Prostate gland (tissue), 2 donors: ENCODE results near the gene CDK1. TPM values are rescaled to one million over a fixed set of nuclear protein-coding genes. Genes with fewer than 3 reads are reported as not detected.

Experiments
- DNase-seq: peaks from one replicate; pipeline ENCODE4 v3.0.0-alpha.2; 2019; ENCODE audit warnings: low spot score
- H3K27ac ChIP-seq, 2 donors: fragments of 200-600 bp; sonication (generic); 2 replicates each; pipeline ENCODE4 v1.5.1; 2017 to 2019
- H3K27me3 ChIP-seq: fragments of 200-600 bp; sonication (generic); replicated peaks from 2 replicates; pipeline ENCODE4 v1.5.1; 2019; ENCODE audit not compliant: insufficient read depth
- H3K36me3 ChIP-seq, 2 donors: fragments of 200-600 bp; sonication (generic); 1 replicate in 1 of 2; 2 replicates in 1 of 2; pipeline versions ENCODE4 v1.5.1 to v1.8.1; 2017 to 2019
- H3K4me1 ChIP-seq: fragments of 200-600 bp; sonication (generic); replicated peaks from 2 replicates; pipeline ENCODE4 v1.5.1; 2019
- H3K4me3 ChIP-seq, 2 donors: fragments of 200-600 bp; sonication (generic); 2 replicates each; pipeline ENCODE4 v1.5.1; 2017 to 2019
- H3K9me3 ChIP-seq: fragments of 200-600 bp; sonication (generic); 2 replicates; pipeline ENCODE4 v1.5.1; 2017
- CTCF ChIP-seq, 4 experiments: fragments of 200-600 bp in 2 of 4; fragments of 450-650 bp in 2 of 4; sonication (generic) in 2 of 4; IDR thresholded peaks; 1 replicate in 3 of 4; 2 replicates in 1 of 4; pipeline ENCODE4 v1.5.1; 2016 to 2019; ENCODE audit warnings: antibody characterized with exemption in 4 of 4, mild to moderate bottlenecking in 2 of 4, moderate library complexity in 2 of 4
- POLR2A ChIP-seq: fragments of 450-650 bp; IDR thresholded peaks from one replicate; pipeline ENCODE4 v1.6.1; 2016; ENCODE audit warnings: antibody characterized with exemption, mild to moderate bottlenecking
- POLR2AphosphoS5 ChIP-seq: sonication (generic); formaldehyde crosslinking; IDR thresholded peaks from one replicate; pipeline ENCODE4 v1.6.1; 2017; ENCODE audit warnings: antibody characterized with exemption
- WGBS: methylation state at CpG from one replicate; pipeline ENCODE4 v1.1.5; 2018; 5-methylcytosine and 5-hydroxymethylcytosine counted together
- intact Hi-C: fragments of 100-400 bp; cut with DNase I; formaldehyde crosslinking; loops from one replicate; pipeline ENCODE4 v1.14.2; 2022
- total RNA-seq, 2 donors: library from RNA; depleted of rRNA; stranded (reverse); fragments of >200 nt; gene quantifications; one replicate each; pipeline ENCODE4 v1.1.0, GENCODE V29; 2016

The CDK1 gene
- total RNA-seq, 2 donors from 2014 or later, result 5.3 to 5.7 TPM

- intact Hi-C loops, result no loop called here
- Histone ChIP-seq H3K27ac (no peak overlapping the region), H3K9me3 (no peaks in the 10 kb centered on the region), H3K4me3 (no peak overlapping the region), H3K36me3 (no peaks in the 10 kb centered on the region), H3K27me3 (no peaks in the 10 kb centered on the region), H3K4me1 (no peaks in the 10 kb centered on the region)
- TF ChIP-seq POLR2A, result no peak
- no peak for TF ChIP-seq CTCF (IDR thresholded peaks at IDR 0.05)
- TF ChIP-seq POLR2AphosphoS5, result no peak
- DNase-seq, result no peak
These were observed 38.7 kb upstream of the CDK1 start for GRCh38 chr10:60739558-60739957.

- DNase-seq, result no peak
- H3K4me3 ChIP-seq, result no peak overlapping the region
- no peak for TF ChIP-seq CTCF (IDR thresholded peaks at IDR 0.05)
- no peak for TF ChIP-seq POLR2A
- no peak for TF ChIP-seq POLR2AphosphoS5
- no peaks in the 10 kb centered on the region for H3K27me3 ChIP-seq
- H3K27ac ChIP-seq, result no peak overlapping the region
- intact Hi-C loops, result no loop called here
- no peaks in the 10 kb centered on the region for H3K4me1 ChIP-seq
- H3K9me3 ChIP-seq, result no peaks in the 10 kb centered on the region
- WGBS, result 95% methylated on average over 3 of the region's 3 CpGs
- H3K36me3 ChIP-seq, result no peaks in the 10 kb centered on the region
These were observed 35.8 kb upstream of the CDK1 start for GRCh38 chr10:60742512-60742911.

GRCh38 chr10:60747817-60748469, 30.3 kb upstream of the CDK1 start:
- Histone ChIP-seq H3K4me1 (no peaks in the 10 kb centered on the region), H3K9me3 (no peaks in the 10 kb centered on the region), H3K4me3 (no peak overlapping the region), H3K36me3 (no peaks in the 10 kb centered on the region), H3K27me3 (no peaks in the 10 kb centered on the region), H3K27ac (no peak overlapping the region)
- no peak for TF ChIP-seq POLR2AphosphoS5
- no peak for TF ChIP-seq POLR2A
- no peak for TF ChIP-seq CTCF (IDR thresholded peaks at IDR 0.05)
- 49% methylated on average over 2 of the region's 2 CpGs for WGBS
- intact Hi-C loops, result no loop called here
- peak; percentile 30 for DNase-seq

GRCh38 chr10:60753152-60753551, 25.1 kb upstream of the CDK1 start:
- H3K4me3 ChIP-seq, result no peak overlapping the region
- no peak for DNase-seq
- 100% methylated on average over 1 of the region's 1 CpG for WGBS

More at GRCh38 chr10:60753152-60753551, 25.1 kb upstream of the CDK1 start:
- H3K36me3 ChIP-seq, result no peaks in the 10 kb centered on the region
- no peak overlapping the region for H3K27ac ChIP-seq
- no peaks in the 10 kb centered on the region for H3K4me1 ChIP-seq
- intact Hi-C loops, result no loop called here
- H3K27me3 ChIP-seq, result no peaks in the 10 kb centered on the region
- TF ChIP-seq CTCF (IDR thresholded peaks at IDR 0.05), result no peak
- TF ChIP-seq POLR2A, result no peak
- no peak for TF ChIP-seq POLR2AphosphoS5
- no peaks in the 10 kb centered on the region for H3K9me3 ChIP-seq
